Measurements from ENCODE around the gene CBFB. TPM values are rescaled to one million over a fixed set of nuclear protein-coding genes. Genes with fewer than 3 reads are reported as not detected.

The CBFB gene
- total and polyA plus RNA-seq, 2 of the 4 experiments (the other 2 are of a cell fraction): 44.2 to 48.0 TPM

DNA sequence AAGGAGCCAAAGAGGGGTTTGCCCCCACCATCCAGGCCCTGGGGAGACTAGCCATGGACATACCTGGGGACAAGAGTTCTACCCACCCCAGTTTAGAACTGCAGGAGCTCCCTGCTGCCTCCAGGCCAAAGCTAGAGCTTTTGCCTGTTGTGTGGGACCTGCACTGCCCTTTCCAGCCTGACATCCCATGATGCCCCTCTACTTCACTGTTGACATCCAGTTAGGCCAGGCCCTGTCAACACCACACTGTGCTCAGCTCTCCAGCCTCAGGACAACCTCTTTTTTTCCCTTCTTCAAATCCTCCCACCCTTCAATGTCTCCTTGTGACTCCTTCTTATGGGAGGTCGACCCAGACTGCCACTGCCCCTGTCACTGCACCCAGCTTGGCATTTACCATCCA is 19.8 kb upstream of the CBFB start:
- BruUV-seq (replicated peaks): no TSS peak
- Histone ChIP-seq H3K14ac (replicated peaks; ENCODE audit: low read depth, low read length) (no peak overlapping the region), H3K9ac (ENCODE audit: low read depth, low read length) (no peak overlapping the region), H3K18ac (ENCODE audit: low read depth, low read length) (no peak overlapping the region), H3K36me3 (ENCODE audit: control insufficient read depth, insufficient read depth, low read length) (no peaks in the 10 kb centered on the region), H3K4ac (ENCODE audit: low read depth, low read length) (no peak overlapping the region), H3K4me3 (ENCODE audit: insufficient read depth, low read depth, low read length) (no peak overlapping the region), H4K5ac (ENCODE audit: low read depth, low read length) (no peak overlapping the region), H3K27me3 (ENCODE audit: control insufficient read depth, insufficient read depth, low read length) (peaks cover 11% of the 10 kb centered on the region), H4K91ac (ENCODE audit: insufficient read depth, low read depth, low read length) (no peak overlapping the region), H2AK9ac (replicated peaks; ENCODE audit: low read depth, low read length, poor library complexity) (peak overlapping the region; percentile 57), H2BK5ac (ENCODE audit: low read depth, low read length, poor library complexity, severe bottlenecking) (no peak overlapping the region), H2AFZ (replicated peaks; ENCODE audit: low read length, poor library complexity) (peak overlapping the region; percentile 26), H3K4me1 (ENCODE audit: control insufficient read depth, insufficient read depth, low read length) (peaks cover 2% of the 10 kb centered on the region), H3K56ac (ENCODE audit: extremely low read depth, insufficient read depth, low read length) (no peak overlapping the region), H3K27ac (ENCODE audit: insufficient read depth, low read length) (no peak overlapping the region), H3K9me1 (ENCODE audit: insufficient read depth, low read length) (no peaks in the 10 kb centered on the region), H3K23ac (ENCODE audit: low read depth, low read length) (no peak overlapping the region; the same call in 1 of the 2 replicates), H4K20me1 (ENCODE audit: insufficient read depth, low read length) (no peaks in the 10 kb centered on the region), H2BK20ac (ENCODE audit: low read depth, low read length) (no peak overlapping the region), H4K8ac (ENCODE audit: low read depth in 2 of 2, low read length in 2 of 2) (no peak overlapping the region), H3K79me1 (ENCODE audit: low read depth in 1 of 2, low read length in 2 of 2) (no peaks in the 10 kb centered on the region), H2AK5ac (ENCODE audit: low read depth, low read length) (0 out of 2 replicates have a peak overlapping the region, but pooled peaks have one; percentile 37), H3K4me2 (ENCODE audit: low read depth, low read length) (no peak overlapping the region), H2BK15ac (ENCODE audit: low read depth, low read length) (no peak overlapping the region), H3K9me3 (ENCODE audit: control insufficient read depth, insufficient read depth, low read length) (no peaks in the 10 kb centered on the region), H2BK120ac (ENCODE audit: low read depth, low read length) (no peak overlapping the region)
- intact Hi-C loops (cut with micrococcal nuclease) (no loop called here), in situ Hi-C loops (cut with MboI; ENCODE audit: low sequenced_read_pairs) (no loop called here), dilution Hi-C loops (cut with HindIII; ENCODE audit: low sequenced_read_pairs, unreplicated experiment) (no loop called here)
- DNase-seq (no peak), ATAC-seq (ENCODE audit: low read depth) (no peak)
- no CpG with 5 or more reads among the region's 1 CpG for WGBS, 2 experiments (ENCODE audit: extremely low coverage in 2 of 2, insufficient read length in 1 of 2)
- TF ChIP-seq BHLHE40 (IDR thresholded peaks at IDR 0.05; ENCODE audit: low read depth, low read length): no peak
- TF ChIP-seq FOS (IDR thresholded peaks at IDR 0.05; ENCODE audit: low read depth, low read length): no peak
- TF ChIP-seq, protein P1, sequence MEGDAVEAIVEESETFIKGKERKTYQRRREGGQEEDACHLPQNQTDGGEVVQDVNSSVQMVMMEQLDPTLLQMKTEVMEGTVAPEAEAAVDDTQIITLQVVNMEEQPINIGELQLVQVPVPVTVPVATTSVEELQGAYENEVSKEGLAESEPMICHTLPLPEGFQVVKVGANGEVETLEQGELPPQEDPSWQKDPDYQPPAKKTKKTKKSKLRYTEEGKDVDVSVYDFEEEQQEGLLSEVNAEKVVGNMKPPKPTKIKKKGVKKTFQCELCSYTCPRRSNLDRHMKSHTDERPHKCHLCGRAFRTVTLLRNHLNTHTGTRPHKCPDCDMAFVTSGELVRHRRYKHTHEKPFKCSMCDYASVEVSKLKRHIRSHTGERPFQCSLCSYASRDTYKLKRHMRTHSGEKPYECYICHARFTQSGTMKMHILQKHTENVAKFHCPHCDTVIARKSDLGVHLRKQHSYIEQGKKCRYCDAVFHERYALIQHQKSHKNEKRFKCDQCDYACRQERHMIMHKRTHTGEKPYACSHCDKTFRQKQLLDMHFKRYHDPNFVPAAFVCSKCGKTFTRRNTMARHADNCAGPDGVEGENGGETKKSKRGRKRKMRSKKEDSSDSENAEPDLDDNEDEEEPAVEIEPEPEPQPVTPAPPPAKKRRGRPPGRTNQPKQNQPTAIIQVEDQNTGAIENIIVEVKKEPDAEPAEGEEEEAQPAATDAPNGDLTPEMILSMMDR (conservative IDR thresholded peaks at IDR 0.05; ENCODE audit: low read depth, low read length): no peak
- no peak for TF ChIP-seq RCOR1 (IDR thresholded peaks at IDR 0.05; ENCODE audit: insufficient replicate concordance, low read length)
- TF ChIP-seq MAZ (IDR thresholded peaks at IDR 0.05; ENCODE audit: borderline replicate concordance, low read depth, low read length): no peak
- TF ChIP-seq MAFK (IDR thresholded peaks at IDR 0.05; ENCODE audit: low read depth, low read length): no peak
- no peak for TF ChIP-seq CHD1 (IDR thresholded peaks at IDR 0.05; ENCODE audit: low read depth, low read length)
- no peak for TF ChIP-seq NFE2L2 (IDR thresholded peaks at IDR 0.05; ENCODE audit: low read depth, low read length)
- ChIA-PET POLR2A (ENCODE audit: unreplicated experiment) (no interaction called here), CTCF (interaction anchor here (0.6 kb wide), 1 partner anchor 391 kb away, joined by 3 read pairs; no protein-coding TSS in a partner anchor)

Data from IMR-90 (cell line).